Spinal cord (tissue), 10 donors: Measurements from ENCODE around the gene CLPTM1. TPM values are rescaled to one million over a fixed set of nuclear protein-coding genes. Genes with fewer than 3 reads are reported as not detected.

Experiments
- DNase-seq, 6 donors: peaks; one replicate each; pipeline versions ENCODE4 v3.0.0 to v3.0.0-alpha.2; 2013 to 2015; ENCODE audit warnings: low spot score in 6 of 6, low read depth in 4 of 6
- H3K27ac ChIP-seq: one replicate; pipeline ENCODE4 v1.5.1; 2013; ENCODE audit warnings: low read depth, low read length, control low read depth
- H3K27me3 ChIP-seq: one replicate; pipeline ENCODE4 v1.6.1; 2013; ENCODE audit warnings: low read length; ENCODE audit not compliant: control insufficient read depth, insufficient read depth
- H3K36me3 ChIP-seq: one replicate; pipeline ENCODE4 v1.6.1; 2013; ENCODE audit warnings: low read length; ENCODE audit not compliant: control insufficient read depth, insufficient read depth
- H3K4me1 ChIP-seq: one replicate; pipeline ENCODE4 v1.6.1; 2013; ENCODE audit warnings: low read length; ENCODE audit not compliant: control insufficient read depth, insufficient read depth
- H3K4me3 ChIP-seq: one replicate; pipeline ENCODE4 v1.5.1; 2013; ENCODE audit warnings: low read depth, low read length, control low read depth
- H3K9me3 ChIP-seq: one replicate; pipeline ENCODE4 v1.6.1; 2013; ENCODE audit warnings: low read length; ENCODE audit not compliant: control insufficient read depth, insufficient read depth
- WGBS: methylation state at CpG from one replicate; pipeline ENCODE4 v1.1.5; 2013; ENCODE audit warnings: missing lambda C conversion rate; ENCODE audit not compliant: insufficient coverage; 5-methylcytosine and 5-hydroxymethylcytosine counted together
- polyA plus RNA-seq, 2 donors: library from polyadenylated mRNA; unstranded; fragments of 120-200 nt; gene quantifications; one replicate each; pipeline ENCODE4 v1.2.1, GENCODE V29; 2013; ENCODE audit not compliant: insufficient read length in 2 of 2
- total RNA-seq, 2 donors: library from RNA; depleted of rRNA in 1 of 2; stranded (reverse); fragments of 120-200 nt in 1 of 2; fragments of >200 nt in 1 of 2; gene quantifications; one replicate each; pipeline versions ENCODE4 v1.2.3 to v1.2.4, GENCODE V29; 2013 to 2014
- donor health status: healthy.

Gene CLPTM1
- total and polyA plus RNA-seq, 4 donors, result 53.9 to 158 (median 110) TPM

DNA sequence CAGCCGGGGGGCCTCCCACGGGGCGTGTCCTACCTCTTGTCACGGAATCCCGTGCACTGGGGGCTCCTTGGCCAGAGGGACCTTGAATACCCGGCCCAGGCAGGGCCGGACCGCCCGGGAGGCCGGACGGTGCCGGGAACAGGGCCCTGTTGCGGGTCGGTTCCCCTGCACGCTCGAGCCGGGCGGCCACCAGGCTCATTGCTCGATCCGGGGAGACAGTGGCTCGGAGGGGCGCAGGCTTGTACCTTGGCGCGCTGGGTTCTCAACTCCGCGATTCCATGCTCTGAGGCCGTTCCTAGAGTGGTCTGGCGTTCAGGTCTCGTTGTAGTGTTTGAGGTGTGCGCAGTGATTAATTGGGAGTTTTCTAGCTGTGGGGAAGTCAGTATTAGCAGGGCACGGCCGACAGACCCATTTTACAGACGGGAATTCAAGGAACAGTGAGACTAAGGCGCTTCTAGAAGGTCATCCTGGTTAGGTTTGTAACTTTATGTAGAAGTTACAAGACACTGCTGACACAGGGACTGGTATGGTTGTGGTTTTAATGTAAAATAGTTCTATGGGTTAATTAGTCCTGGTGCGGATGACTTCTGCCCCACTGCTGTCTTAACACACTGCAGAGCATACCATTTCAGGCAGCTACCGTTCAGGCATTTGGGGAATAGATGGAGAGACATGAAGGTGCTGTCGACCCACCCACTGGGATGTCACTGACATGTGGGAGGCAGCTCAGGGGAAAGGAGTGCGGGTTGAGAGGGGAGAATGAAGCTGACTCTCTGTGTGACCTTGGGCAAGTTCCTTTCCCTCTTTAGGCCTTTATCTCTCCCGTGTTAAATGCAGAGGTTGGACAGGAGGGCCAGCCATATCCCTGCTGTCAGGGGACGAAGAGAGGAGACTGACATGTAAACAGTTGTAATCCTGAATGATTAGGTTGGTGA lies 592 bp downstream of the CLPTM1 start:
- Histone ChIP-seq H3K27me3 (no peaks in the 10 kb centered on the region), H3K9me3 (no peaks in the 10 kb centered on the region), H3K4me3 (peak overlapping the region; percentile 97), H3K4me1 (peaks cover 54% of the 10 kb centered on the region), H3K27ac (peak overlapping the region; percentile 36), H3K36me3 (peaks cover 20% of the 10 kb centered on the region)
- 7% methylated on average over 39 of the region's 40 CpGs for WGBS
- no peak for DNase-seq

DNA sequence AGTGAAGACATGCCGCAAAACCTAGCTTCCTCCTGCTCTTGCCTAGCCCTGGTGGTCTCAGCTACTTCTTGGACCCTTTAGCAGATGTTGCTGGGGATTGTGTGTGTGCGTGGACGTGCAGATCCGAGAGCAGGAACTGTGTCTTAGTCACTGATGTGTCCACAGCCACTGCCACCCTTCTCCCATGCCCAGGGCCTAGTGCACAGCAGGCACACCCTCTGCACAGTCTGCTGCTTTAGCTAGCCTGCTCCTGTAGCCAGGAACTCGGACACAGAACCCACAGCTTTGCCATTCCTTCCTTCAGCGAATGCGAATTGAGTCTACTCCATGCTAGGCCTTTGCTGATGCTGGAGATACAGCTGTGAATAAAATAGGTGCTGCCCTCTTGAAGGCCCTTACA lies 2.3 kb downstream of the CLPTM1 start:
- 93% methylated on average over 5 of the region's 7 CpGs for WGBS
- no peak overlapping the region for H3K4me3 ChIP-seq
- no peak for DNase-seq
- H3K27ac ChIP-seq, result no peak overlapping the region
- H3K9me3 ChIP-seq, result no peaks in the 10 kb centered on the region
- peaks cover 37% of the 10 kb centered on the region for H3K4me1 ChIP-seq
- H3K36me3 ChIP-seq, result peaks cover 33% of the 10 kb centered on the region
- no peaks in the 10 kb centered on the region for H3K27me3 ChIP-seq

DNA sequence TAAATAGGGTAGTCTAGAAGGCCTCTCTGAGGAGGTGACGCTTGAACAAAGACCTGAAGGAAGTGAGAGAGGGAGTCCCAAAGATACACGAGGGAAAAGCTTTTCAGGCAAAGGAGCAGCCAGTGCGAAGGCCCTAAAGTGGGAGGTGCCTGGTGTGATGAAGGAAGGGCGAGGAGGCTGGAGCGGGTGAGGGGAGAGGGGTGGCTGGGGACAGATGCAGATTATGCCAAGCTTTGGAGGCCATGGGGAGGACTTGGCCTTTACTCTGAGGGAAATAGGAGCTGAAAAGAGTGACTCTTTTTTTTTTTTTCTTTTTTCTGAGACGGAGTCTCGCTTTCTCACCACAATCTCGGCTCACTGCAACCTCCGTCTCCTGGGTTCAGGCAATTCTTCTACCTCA lies 2.9 kb downstream of the CLPTM1 start:
- Histone ChIP-seq H3K27ac (no peak overlapping the region), H3K4me3 (no peak overlapping the region), H3K36me3 (peaks cover 39% of the 10 kb centered on the region), H3K4me1 (peaks cover 36% of the 10 kb centered on the region), H3K9me3 (no peaks in the 10 kb centered on the region), H3K27me3 (no peaks in the 10 kb centered on the region)
- 57% methylated on average over 4 of the region's 9 CpGs for WGBS
- no peak for DNase-seq

DNA sequence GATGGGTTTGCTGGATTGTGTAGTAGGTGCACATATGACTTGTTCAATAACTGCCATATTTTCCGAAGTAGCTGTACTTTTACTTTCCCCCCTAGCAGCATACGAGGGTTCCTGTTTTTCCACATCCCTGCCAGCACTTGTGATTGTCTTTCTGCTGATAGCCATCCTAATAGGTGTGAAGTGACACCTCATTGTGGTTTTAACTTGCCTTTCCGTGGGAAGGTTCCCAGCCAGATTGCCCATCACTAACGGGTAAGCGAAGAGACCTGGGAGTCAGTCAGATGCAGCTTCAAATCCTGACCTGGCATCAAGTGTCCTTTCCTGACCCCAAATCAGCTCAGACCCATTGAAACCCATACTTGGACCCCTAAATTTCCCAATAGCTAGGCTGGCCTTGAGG lies 4.5 kb downstream of the CLPTM1 start:
- Histone ChIP-seq H3K27me3 (no peaks in the 10 kb centered on the region), H3K36me3 (peaks cover 47% of the 10 kb centered on the region), H3K27ac (no peak overlapping the region), H3K4me3 (no peak overlapping the region), H3K9me3 (no peaks in the 10 kb centered on the region), H3K4me1 (peaks cover 22% of the 10 kb centered on the region)
- WGBS, result 90% methylated on average over 3 of the region's 5 CpGs
- no peak for DNase-seq

DNA sequence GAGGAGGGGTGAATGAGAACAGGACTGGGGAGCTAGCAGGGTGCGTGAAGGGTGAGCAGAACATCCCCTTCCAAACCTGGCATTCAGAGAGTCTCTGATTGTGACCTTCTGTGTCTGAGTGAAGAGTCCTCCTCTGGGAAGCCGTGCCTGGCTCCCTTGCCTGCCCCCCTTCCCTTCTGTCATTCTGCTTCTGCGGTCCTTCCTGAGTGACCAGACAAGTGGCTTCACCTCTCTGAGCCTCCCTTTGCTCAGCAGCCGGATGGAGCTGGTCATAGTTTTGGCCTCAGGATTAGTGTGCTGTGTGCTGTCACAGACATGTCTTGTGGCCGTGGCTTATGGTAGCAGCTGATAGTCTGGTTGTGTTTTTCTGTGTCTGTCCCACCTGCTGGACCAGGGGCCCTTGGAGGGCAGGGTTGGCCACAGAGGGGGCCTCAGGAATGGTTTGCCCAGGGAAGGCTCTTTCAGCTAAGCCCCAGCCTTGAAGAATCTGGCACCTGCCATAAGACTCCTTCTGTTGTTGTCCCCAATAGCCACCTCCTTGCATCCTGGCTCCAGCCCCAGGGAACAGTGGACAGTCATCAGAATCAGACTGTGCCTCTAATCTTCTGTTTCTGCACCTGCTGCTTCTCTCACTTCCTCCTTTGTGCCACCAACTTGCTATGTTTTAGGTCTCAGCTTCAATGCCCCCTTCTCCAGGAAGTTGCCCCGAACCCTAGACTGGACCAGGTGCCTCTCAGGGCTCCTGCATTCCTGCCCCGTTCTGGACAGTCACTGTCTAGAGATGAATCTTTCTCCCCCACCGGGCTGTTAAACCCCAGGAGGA lies 5.9 kb downstream of the CLPTM1 start:
- Histone ChIP-seq H3K27me3 (no peaks in the 10 kb centered on the region), H3K36me3 (peaks cover 60% of the 10 kb centered on the region), H3K4me3 (no peak overlapping the region), H3K4me1 (peaks cover 20% of the 10 kb centered on the region), H3K9me3 (no peaks in the 10 kb centered on the region), H3K27ac (no peak overlapping the region)
- no peak for DNase-seq
- WGBS, result 94% methylated on average over 7 of the region's 8 CpGs

DNA sequence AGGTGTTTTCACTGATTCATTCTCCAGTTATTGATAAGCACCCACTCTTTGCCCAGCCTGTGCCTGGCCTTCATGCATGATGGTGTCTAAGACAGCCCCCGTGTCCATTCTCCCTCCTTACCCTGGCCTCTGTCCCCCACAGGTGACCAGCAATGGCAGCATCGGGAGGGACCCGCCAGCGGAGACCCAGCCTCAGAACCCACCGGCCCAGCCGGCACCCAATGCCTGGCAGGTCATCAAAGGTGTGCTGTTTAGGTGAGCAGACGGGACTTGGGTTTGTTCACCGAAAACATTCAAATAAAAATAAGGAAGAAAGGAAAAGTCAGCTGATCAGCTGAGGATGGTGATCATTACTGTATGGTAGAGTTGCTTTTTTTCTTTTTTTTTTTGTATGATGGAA lies 6.6 kb downstream of the CLPTM1 start:
- Histone ChIP-seq H3K4me3 (no peak overlapping the region), H3K27me3 (no peaks in the 10 kb centered on the region), H3K4me1 (peaks cover 13% of the 10 kb centered on the region), H3K36me3 (peaks cover 67% of the 10 kb centered on the region), H3K9me3 (no peaks in the 10 kb centered on the region), H3K27ac (no peak overlapping the region)
- WGBS, result 100% methylated on average over 8 of the region's 8 CpGs
- DNase-seq, result no peak

DNA sequence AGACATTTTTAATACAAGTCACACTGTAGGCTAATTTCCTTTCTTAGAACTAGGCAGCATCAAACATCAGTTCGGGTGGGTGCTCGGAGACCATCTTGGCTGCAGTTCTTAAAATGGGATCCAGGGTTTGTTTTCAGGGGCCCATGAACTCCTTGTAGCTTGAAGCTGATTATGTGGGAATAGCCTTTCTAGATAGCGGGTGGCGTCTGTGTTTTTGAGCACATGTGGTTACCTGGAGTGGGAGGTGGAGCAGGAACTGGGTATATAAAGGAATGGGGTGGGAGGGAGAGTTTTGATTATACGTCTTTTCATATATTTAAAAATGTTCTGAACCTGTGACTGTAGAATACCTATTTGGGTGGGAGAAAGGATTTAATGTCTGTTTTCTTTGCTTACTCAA lies 12.9 kb downstream of the CLPTM1 start:
- Histone ChIP-seq H3K4me3 (no peak overlapping the region), H3K27ac (no peak overlapping the region), H3K27me3 (no peaks in the 10 kb centered on the region), H3K9me3 (no peaks in the 10 kb centered on the region), H3K4me1 (no peaks in the 10 kb centered on the region), H3K36me3 (peaks cover 72% of the 10 kb centered on the region)
- no peak for DNase-seq
- 100% methylated on average over 2 of the region's 5 CpGs for WGBS

DNA sequence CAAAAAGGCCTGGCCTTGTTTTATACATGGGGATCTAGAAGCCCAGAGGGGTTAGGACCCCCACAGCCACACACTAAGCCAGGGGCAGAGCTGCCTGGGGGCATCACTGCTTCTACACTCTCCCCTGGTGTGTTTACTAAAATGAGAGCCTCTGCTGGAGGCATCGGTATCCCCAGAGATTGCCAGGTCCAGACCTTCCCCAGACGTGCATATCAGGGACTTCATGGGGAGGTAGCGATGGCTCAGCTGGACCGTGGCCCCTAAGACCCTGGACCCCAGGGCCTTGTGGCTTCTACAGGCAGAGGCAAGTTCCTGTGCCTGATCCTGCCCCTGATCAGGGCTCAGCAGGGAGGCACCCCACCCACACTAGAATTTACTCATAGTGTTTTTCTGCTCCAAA lies 13.5 kb downstream of the CLPTM1 start:
- Histone ChIP-seq H3K27me3 (no peaks in the 10 kb centered on the region), H3K36me3 (peaks cover 73% of the 10 kb centered on the region), H3K27ac (no peak overlapping the region), H3K4me1 (no peaks in the 10 kb centered on the region), H3K9me3 (no peaks in the 10 kb centered on the region), H3K4me3 (no peak overlapping the region)
- DNase-seq, result no peak
- whole genome bisulfite sequencing, result 96% methylated on average over 4 of the region's 4 CpGs

DNA sequence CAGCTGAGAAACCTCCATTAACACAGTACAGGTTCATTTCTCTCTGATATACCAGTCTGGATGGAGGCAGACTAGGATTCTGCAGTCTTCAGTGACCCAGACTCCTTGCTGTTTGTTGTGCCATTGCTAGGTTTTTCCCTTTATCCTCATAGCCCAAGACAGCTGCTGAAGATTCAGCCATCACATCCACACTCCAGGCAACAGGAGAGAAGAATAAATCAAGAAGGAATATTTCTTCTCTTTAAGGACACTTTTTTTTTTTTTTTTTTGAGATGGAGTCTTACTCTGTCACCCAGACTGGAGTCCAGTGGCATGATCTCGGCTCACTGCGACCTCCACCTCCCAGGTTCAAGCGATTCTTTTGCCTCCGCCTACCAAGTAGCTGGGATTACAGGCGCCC lies 14.3 kb downstream of the CLPTM1 start:
- no CpG with 5 or more reads among the region's 5 CpGs for whole genome bisulfite sequencing
- Histone ChIP-seq H3K36me3 (peaks cover 77% of the 10 kb centered on the region), H3K27me3 (no peaks in the 10 kb centered on the region), H3K27ac (no peak overlapping the region), H3K4me1 (no peaks in the 10 kb centered on the region), H3K9me3 (no peaks in the 10 kb centered on the region), H3K4me3 (no peak overlapping the region)
- no peak for DNase-seq
